ACC112 (cell line): Measurements from ENCODE around the gene ESR2.
A peak's percentile ranks its signal among the peaks of the same experiment; 100 is the strongest.

Source experiments
- H2AFZ ChIP-seq: fragments of 200-600 bp; sonication (generic); one replicate; pipeline ENCODE4 v1.6.0; 2017; ENCODE audit warnings: antibody characterized with exemption, low read length; ENCODE audit not compliant: unreplicated experiment
- H3K27ac ChIP-seq: fragments of 200-600 bp; sonication (generic); 2 replicates; pipeline ENCODE4 v1.5.1; 2014; ENCODE audit warnings: low read depth, mild to moderate bottlenecking, antibody characterized with exemption, low read length, moderate library complexity
- H3K27me3 ChIP-seq: fragments of 200-600 bp; sonication (generic); 2 replicates; pipeline ENCODE4 v1.6.1; 2014; ENCODE audit warnings: mild to moderate bottlenecking, antibody characterized with exemption, low read length, moderate library complexity, mixed read lengths; ENCODE audit not compliant: insufficient read depth
- H3K36me3 ChIP-seq: fragments of 200-600 bp; sonication (generic); 2 replicates; pipeline ENCODE4 v1.6.1; 2016; ENCODE audit warnings: mild to moderate bottlenecking, antibody characterized with exemption, low read length, moderate library complexity, mixed read lengths; ENCODE audit not compliant: insufficient read depth
- H3K4me1 ChIP-seq: fragments of 200-600 bp; sonication (generic); one replicate; pipeline ENCODE4 v1.6.1; 2016; ENCODE audit warnings: low read length, mixed read lengths; ENCODE audit not compliant: insufficient read depth, unreplicated experiment, control insufficient read depth
- H3K4me3 ChIP-seq: fragments of 200-600 bp; sonication (generic); 2 replicates; pipeline ENCODE4 v1.5.1; 2014; ENCODE audit warnings: mild to moderate bottlenecking, low read depth, low read length
- H3K79me2 ChIP-seq: fragments of 200-600 bp; sonication (generic); one replicate; pipeline ENCODE4 v1.6.0; 2016; ENCODE audit warnings: low read length; ENCODE audit not compliant: control insufficient read depth, unreplicated experiment, insufficient read depth

Gene ESR2

DNA sequence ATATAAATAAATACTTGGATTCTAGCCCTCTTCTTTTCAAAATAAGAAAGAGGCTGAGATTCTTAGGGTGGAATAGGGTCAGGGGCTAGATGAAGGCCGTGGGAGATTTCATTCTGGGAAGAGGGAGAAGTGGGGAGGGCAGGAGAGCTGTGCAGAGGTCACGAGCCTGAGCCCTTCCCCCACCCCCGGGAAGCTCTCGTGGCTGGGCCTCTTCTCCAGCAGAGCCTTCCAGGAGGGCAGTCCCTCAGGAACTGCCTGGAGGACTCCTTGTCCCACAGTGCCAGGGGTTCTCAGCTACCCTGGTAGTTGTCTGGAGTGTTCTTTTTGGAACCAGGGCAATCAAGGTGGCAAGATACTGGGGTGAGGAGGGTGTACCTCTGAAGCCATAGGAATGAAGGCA, 94.0 kb downstream of the ESR2 start:
- no peaks in the 10 kb centered on the region for H3K36me3 ChIP-seq
- H3K27me3 ChIP-seq, result no peaks in the 10 kb centered on the region
- H3K27ac ChIP-seq, result no peak overlapping the region
- H2AFZ ChIP-seq, result no peak overlapping the region
- no peak overlapping the region for H3K4me3 ChIP-seq
- no peaks in the 10 kb centered on the region for H3K79me2 ChIP-seq
- H3K4me1 ChIP-seq, result peaks cover 6% of the 10 kb centered on the region

- Histone ChIP-seq H3K79me2 (no peaks in the 10 kb centered on the region), H3K27me3 (no peaks in the 10 kb centered on the region), H2AFZ (no peak overlapping the region), H3K27ac (no peak overlapping the region), H3K4me1 (peaks cover 6% of the 10 kb centered on the region), H3K4me3 (no peak overlapping the region), H3K36me3 (no peaks in the 10 kb centered on the region)
Measured at GRCh38 chr14:64198486-64198885, 95.7 kb downstream of the ESR2 start.

GRCh38 chr14:64197996-64198395, 96.2 kb downstream of the ESR2 start:
- peaks cover 6% of the 10 kb centered on the region for H3K4me1 ChIP-seq

DNA sequence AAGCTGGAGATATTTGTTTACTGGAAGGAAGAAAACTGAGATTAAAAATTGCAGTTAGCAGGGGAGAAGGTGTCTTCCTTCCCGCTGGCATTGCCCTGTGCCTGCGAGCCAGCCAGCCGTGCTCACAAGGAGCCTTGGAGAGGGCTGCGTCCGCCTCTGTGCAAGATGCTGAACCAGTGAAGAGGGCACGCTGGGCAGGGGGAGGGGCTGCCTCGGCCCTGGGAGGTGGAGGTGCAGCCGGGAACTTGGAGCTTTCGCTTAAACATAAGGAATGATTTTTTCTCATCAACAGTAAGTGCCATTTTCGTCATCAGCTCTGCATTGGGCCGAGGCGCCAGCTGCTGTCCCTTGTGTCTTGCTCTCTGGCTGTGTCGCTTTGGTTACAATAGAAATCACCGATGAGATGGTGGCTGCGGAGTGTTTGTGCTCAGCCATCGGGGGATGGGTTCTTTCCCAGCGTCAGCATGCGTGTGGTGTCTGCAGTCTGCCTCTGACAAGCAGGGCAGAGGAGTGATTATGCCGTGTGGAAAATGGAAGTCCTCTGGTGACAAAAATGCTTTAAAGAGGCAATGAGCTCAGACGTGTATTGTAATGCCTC, 97.3 kb downstream of the ESR2 start:
- peak overlapping the region; percentile 77 for H3K4me3 ChIP-seq

More at GRCh38 chr14:64197996-64198395, 96.2 kb downstream of the ESR2 start:
- Histone ChIP-seq H2AFZ (no peak overlapping the region), H3K27ac (no peak overlapping the region), H3K36me3 (no peaks in the 10 kb centered on the region), H3K4me3 (no peak overlapping the region), H3K79me2 (no peaks in the 10 kb centered on the region), H3K27me3 (no peaks in the 10 kb centered on the region)

DNA sequence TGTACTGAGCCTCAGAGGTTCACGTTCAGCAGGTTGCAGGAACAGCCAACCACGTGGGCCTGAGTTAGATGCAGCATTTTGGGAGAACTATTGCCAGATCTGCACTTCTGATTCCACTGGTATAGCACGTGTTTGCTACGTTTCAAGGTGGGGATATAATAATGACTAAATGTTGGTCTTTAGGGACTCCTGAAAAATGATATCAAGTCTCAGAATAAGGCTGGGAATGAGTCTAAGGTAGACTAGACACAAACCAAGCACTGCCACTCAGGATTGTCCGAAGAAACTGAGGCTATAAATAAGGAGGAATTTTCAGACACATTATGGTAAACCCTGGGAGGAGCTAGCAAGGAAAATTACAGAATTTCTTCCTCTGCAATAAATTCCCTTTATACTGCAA, 98.1 kb downstream of the ESR2 start:
- Histone ChIP-seq H3K79me2 (no peaks in the 10 kb centered on the region), H3K4me1 (peaks cover 14% of the 10 kb centered on the region), H3K4me3 (no peak overlapping the region), H2AFZ (no peak overlapping the region), H3K27ac (no peak overlapping the region), H3K36me3 (no peaks in the 10 kb centered on the region), H3K27me3 (no peaks in the 10 kb centered on the region)

More for the DNA sequence above, 97.3 kb downstream of the ESR2 start:
- Histone ChIP-seq H2AFZ (peak overlapping the region; percentile 52), H3K27ac (no peak overlapping the region), H3K27me3 (no peaks in the 10 kb centered on the region), H3K79me2 (no peaks in the 10 kb centered on the region), H3K36me3 (no peaks in the 10 kb centered on the region), H3K4me1 (peaks cover 12% of the 10 kb centered on the region)

DNA sequence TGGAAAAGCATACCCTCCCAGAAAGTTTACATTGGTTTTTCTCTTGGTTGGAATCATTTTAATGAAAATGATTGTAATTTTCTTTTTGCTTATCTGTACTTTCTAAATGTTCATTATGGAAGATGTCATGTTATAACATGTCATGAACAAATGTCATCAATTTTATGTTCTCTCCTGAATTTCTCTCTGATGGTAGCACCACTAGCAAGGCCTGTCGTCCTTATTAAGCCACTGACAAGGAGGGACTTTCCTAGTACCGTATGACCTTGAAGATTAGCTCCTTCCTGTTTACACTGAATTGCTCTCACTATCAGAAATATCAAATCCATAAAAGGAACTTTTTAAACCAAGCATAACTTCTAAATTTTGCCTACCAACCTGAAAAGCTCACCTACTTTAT, 99.0 kb downstream of the ESR2 start:
- H3K4me1 ChIP-seq, result peaks cover 14% of the 10 kb centered on the region
- H2AFZ ChIP-seq, result no peak overlapping the region
- H3K79me2 ChIP-seq, result no peaks in the 10 kb centered on the region
- no peaks in the 10 kb centered on the region for H3K27me3 ChIP-seq
- no peaks in the 10 kb centered on the region for H3K36me3 ChIP-seq
- no peak overlapping the region for H3K27ac ChIP-seq
- H3K4me3 ChIP-seq, result no peak overlapping the region

- Histone ChIP-seq H3K79me2 (no peaks in the 10 kb centered on the region), H3K36me3 (no peaks in the 10 kb centered on the region), H3K27me3 (no peaks in the 10 kb centered on the region), H3K4me1 (peaks cover 14% of the 10 kb centered on the region), H2AFZ (no peak overlapping the region), H3K27ac (no peak overlapping the region), H3K4me3 (no peak overlapping the region)
Measured at GRCh38 chr14:64194404-64194803, 99.8 kb downstream of the ESR2 start.

GRCh38 chr14:64193821-64194220, 100.3 kb downstream of the ESR2 start:
- Histone ChIP-seq H3K4me1 (peaks cover 14% of the 10 kb centered on the region), H3K36me3 (no peaks in the 10 kb centered on the region), H3K79me2 (no peaks in the 10 kb centered on the region), H3K27me3 (no peaks in the 10 kb centered on the region), H2AFZ (no peak overlapping the region), H3K4me3 (no peak overlapping the region), H3K27ac (no peak overlapping the region)

DNA sequence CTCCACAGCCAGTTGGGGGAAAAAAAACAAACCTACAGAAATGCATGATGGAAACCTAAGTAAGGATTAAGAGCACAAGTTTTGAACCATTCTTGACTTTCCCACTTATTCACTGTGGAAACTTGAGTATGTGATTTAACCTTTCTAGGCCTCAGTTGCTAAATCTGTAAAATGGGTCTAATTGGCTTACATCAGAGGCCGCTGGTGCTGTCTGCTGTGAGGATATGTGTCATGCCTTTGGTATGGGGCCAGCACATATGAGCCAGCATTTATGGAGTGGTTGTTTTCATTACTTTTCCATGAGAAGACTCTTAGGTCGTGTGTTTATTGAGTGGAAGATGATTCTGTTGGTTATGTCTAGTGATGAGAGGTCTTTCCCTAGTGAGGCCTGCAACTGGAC, 102.4 kb downstream of the ESR2 start:
- Histone ChIP-seq H3K79me2 (no peaks in the 10 kb centered on the region), H3K4me1 (peaks cover 11% of the 10 kb centered on the region), H3K36me3 (no peaks in the 10 kb centered on the region), H3K27ac (peak overlapping the region; percentile 10; the same call in 1 of the 2 replicates), H2AFZ (no peak overlapping the region), H3K4me3 (no peak overlapping the region; the same call in 1 of the 2 replicates), H3K27me3 (no peaks in the 10 kb centered on the region)

GRCh38 chr14:64190974-64191502, 103.1 kb downstream of the ESR2 start:
- no peaks in the 10 kb centered on the region for H3K36me3 ChIP-seq
- no peak overlapping the region for H3K4me3 ChIP-seq
- H3K27me3 ChIP-seq, result no peaks in the 10 kb centered on the region
- no peak overlapping the region for H3K27ac ChIP-seq
- no peak overlapping the region for H2AFZ ChIP-seq
- H3K79me2 ChIP-seq, result no peaks in the 10 kb centered on the region
- peaks cover 8% of the 10 kb centered on the region for H3K4me1 ChIP-seq

DNA sequence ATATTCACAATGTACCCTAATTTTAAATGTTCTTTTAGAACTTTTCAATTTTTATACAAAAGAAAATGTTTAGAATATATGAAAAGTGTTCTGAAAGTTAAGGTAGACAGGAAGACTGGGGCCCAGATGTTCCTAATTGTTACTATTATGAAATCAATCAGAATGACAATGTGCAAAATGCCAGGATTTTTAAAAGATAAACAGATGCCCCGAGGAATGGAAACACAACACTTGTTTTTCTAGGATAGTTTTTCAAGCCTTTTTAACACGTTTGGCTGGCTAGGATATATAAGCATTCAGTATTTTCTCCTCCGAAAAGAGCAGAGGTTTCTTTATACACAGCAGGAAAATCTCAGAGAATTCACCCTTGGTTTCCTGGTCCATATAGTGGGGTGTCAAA, 106.8 kb downstream of the ESR2 start:
- no peak overlapping the region for H3K4me3 ChIP-seq
- peaks cover 5% of the 10 kb centered on the region for H3K4me1 ChIP-seq
- H3K36me3 ChIP-seq, result no peaks in the 10 kb centered on the region
- no peaks in the 10 kb centered on the region for H3K27me3 ChIP-seq
- no peak overlapping the region for H2AFZ ChIP-seq
- H3K27ac ChIP-seq, result no peak overlapping the region
- H3K79me2 ChIP-seq, result no peaks in the 10 kb centered on the region
